Ishikawa (cell line): ENCODE measurements around the gene TES.

Source experiments
- CEBPB ChIP-seq: IDR thresholded peaks from 2 replicates; pipeline ENCODE4 v1.6.1; 2012
- CREB1 ChIP-seq: IDR thresholded peaks from 2 replicates; pipeline ENCODE4 v1.6.1; 2012; ENCODE audit warnings: low read depth
- EGR1 ChIP-seq: IDR thresholded peaks from 2 replicates; pipeline ENCODE4 v1.6.1; 2012
- EP300 ChIP-seq: IDR thresholded peaks from 2 replicates; pipeline ENCODE4 v1.6.1; 2012; ENCODE audit warnings: borderline replicate concordance
- FOXM1 ChIP-seq: IDR thresholded peaks from 2 replicates; pipeline ENCODE4 v1.6.1; 2012; ENCODE audit warnings: low read depth, borderline replicate concordance
- MAX ChIP-seq: IDR thresholded peaks from 2 replicates; pipeline ENCODE4 v1.6.1; 2012
- NFIC ChIP-seq: IDR thresholded peaks from 2 replicates; pipeline ENCODE4 v1.6.1; 2012
- RAD21 ChIP-seq: IDR thresholded peaks from 2 replicates; pipeline ENCODE4 v1.6.1; 2012; ENCODE audit warnings: low read depth
- TAF1 ChIP-seq: IDR thresholded peaks from 2 replicates; pipeline ENCODE4 v1.6.1; 2012; ENCODE audit warnings: low read depth, mild to moderate bottlenecking
- TCF12 ChIP-seq: IDR thresholded peaks from 2 replicates; pipeline ENCODE4 v1.6.1; 2012; ENCODE audit warnings: low read depth
- TEAD4 ChIP-seq: IDR thresholded peaks from 2 replicates; pipeline ENCODE4 v1.6.1; 2012
- USF1 ChIP-seq: IDR thresholded peaks from 2 replicates; pipeline ENCODE4 v1.6.1; 2012
- YY1 ChIP-seq: IDR thresholded peaks from 2 replicates; pipeline ENCODE4 v1.6.1; 2012; ENCODE audit warnings: low read depth
- ZBTB7A ChIP-seq: IDR thresholded peaks from 2 replicates; pipeline ENCODE4 v1.6.1; 2012; ENCODE audit warnings: low read depth
- TF ChIP-seq, protein P1 (sequence below): IDR thresholded peaks from 2 replicates; pipeline ENCODE4 v1.6.1; 2012; ENCODE audit warnings: low read depth, mild to moderate bottlenecking

TES gene

GRCh38 chr7:116193329-116194087, 16.8 kb upstream of the TES start:
- TF ChIP-seq EP300 (no peak), FOXM1 (no peak), TEAD4 (no peak), TCF12 (no peak), TAF1 (no peak), NFIC (no peak), USF1 (no peak)
- TF ChIP-seq, protein P1, sequence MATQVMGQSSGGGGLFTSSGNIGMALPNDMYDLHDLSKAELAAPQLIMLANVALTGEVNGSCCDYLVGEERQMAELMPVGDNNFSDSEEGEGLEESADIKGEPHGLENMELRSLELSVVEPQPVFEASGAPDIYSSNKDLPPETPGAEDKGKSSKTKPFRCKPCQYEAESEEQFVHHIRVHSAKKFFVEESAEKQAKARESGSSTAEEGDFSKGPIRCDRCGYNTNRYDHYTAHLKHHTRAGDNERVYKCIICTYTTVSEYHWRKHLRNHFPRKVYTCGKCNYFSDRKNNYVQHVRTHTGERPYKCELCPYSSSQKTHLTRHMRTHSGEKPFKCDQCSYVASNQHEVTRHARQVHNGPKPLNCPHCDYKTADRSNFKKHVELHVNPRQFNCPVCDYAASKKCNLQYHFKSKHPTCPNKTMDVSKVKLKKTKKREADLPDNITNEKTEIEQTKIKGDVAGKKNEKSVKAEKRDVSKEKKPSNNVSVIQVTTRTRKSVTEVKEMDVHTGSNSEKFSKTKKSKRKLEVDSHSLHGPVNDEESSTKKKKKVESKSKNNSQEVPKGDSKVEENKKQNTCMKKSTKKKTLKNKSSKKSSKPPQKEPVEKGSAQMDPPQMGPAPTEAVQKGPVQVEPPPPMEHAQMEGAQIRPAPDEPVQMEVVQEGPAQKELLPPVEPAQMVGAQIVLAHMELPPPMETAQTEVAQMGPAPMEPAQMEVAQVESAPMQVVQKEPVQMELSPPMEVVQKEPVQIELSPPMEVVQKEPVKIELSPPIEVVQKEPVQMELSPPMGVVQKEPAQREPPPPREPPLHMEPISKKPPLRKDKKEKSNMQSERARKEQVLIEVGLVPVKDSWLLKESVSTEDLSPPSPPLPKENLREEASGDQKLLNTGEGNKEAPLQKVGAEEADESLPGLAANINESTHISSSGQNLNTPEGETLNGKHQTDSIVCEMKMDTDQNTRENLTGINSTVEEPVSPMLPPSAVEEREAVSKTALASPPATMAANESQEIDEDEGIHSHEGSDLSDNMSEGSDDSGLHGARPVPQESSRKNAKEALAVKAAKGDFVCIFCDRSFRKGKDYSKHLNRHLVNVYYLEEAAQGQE, result no peak

DNA sequence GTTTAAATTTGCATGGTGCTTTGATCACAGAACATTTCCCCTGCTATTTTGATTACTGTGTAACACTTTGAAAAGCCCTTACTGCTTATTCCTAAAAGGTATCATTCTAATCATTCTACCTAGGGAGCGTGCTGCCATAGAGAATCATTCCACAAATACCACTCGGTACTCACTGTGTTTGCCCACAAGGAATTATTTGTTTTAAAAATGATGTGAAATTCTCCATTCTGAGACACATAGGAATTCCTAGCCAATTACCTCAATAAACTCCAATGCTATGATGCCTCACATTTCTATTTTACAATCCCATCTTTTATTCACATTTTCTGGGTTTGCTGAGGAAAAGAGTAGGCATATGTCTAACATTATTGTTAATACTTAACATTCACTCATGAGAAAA, 16.2 kb upstream of the TES start:
- no peak for TF ChIP-seq EGR1
- TF ChIP-seq NFIC, result no peak
- TF ChIP-seq TAF1, result no peak
- TF ChIP-seq, protein P1, result no peak
- TF ChIP-seq RAD21, result no peak
- TF ChIP-seq CEBPB, result no peak
- no peak for TF ChIP-seq ZBTB7A
- no peak for TF ChIP-seq TEAD4
- TF ChIP-seq FOXM1, result no peak
- no peak for TF ChIP-seq YY1
- no peak for TF ChIP-seq EP300
- TF ChIP-seq USF1, result no peak
- no peak for TF ChIP-seq MAX
- no peak for TF ChIP-seq TCF12
- no peak for TF ChIP-seq CREB1

- TF ChIP-seq EP300, result no peak
- no peak for TF ChIP-seq USF1
- no peak for TF ChIP-seq RAD21
- TF ChIP-seq YY1, result no peak
- no peak for TF ChIP-seq CEBPB
- no peak for TF ChIP-seq MAX
- TF ChIP-seq, protein P1, result no peak
- TF ChIP-seq EGR1, result no peak
- no peak for TF ChIP-seq NFIC
- TF ChIP-seq CREB1, result no peak
- TF ChIP-seq TEAD4, result no peak
- no peak for TF ChIP-seq TAF1
- no peak for TF ChIP-seq ZBTB7A
- no peak for TF ChIP-seq FOXM1
- TF ChIP-seq TCF12, result no peak
Measured at GRCh38 chr7:116195451-116195850, 14.9 kb upstream of the TES start.

GRCh38 chr7:116196947-116197346, 13.4 kb upstream of the TES start:
- TF ChIP-seq ZBTB7A (no peak), CEBPB (no peak), RAD21 (no peak), TEAD4 (no peak), TAF1 (no peak), FOXM1 (no peak), EGR1 (no peak), CREB1 (no peak)
- TF ChIP-seq, protein P1, result no peak
